NT2/D1 (cell line): Measurements from ENCODE around the gene ZNF729.

ENCODE experiments used
- DNase-seq: peaks from one replicate; pipeline ENCODE4 v3.0.0-alpha.2; 2011; ENCODE audit warnings: low read depth, low spot score
- H3K27me3 ChIP-seq: 2 replicates; pipeline ENCODE4 v1.6.0; 2011; ENCODE audit warnings: mild to moderate bottlenecking; ENCODE audit not compliant: insufficient read length, insufficient read depth
- H3K36me3 ChIP-seq: 2 replicates; pipeline ENCODE4 v1.6.1; 2011; ENCODE audit warnings: mild to moderate bottlenecking, low read length, mixed read lengths; ENCODE audit not compliant: insufficient read depth, insufficient read length
- H3K4me1 ChIP-seq: 2 replicates; pipeline ENCODE4 v1.5.1; 2011; ENCODE audit not compliant: insufficient read depth, insufficient read length
- H3K4me3 ChIP-seq: 2 replicates; pipeline ENCODE4 v1.5.1; 2011; ENCODE audit warnings: low read depth; ENCODE audit not compliant: insufficient read length
- H3K9ac ChIP-seq: 2 replicates; pipeline ENCODE4 v1.6.0; 2011; ENCODE audit warnings: low read depth; ENCODE audit not compliant: insufficient read length
- H3K9me3 ChIP-seq: 2 replicates; pipeline ENCODE4 v1.5.1; 2011; ENCODE audit warnings: mild to moderate bottlenecking, low read length; ENCODE audit not compliant: insufficient read depth
- SUZ12 ChIP-seq: IDR thresholded peaks from 2 replicates; pipeline ENCODE4 v1.6.1; 2011; ENCODE audit not compliant: insufficient read length, insufficient read depth; ENCODE audit errors: extremely low read depth
- YY1 ChIP-seq: IDR thresholded peaks from 2 replicates; pipeline ENCODE4 v1.6.1; 2011; ENCODE audit not compliant: insufficient read length, insufficient read depth
- ZNF274 ChIP-seq: IDR thresholded peaks from 2 replicates; pipeline ENCODE4 v1.6.1; 2011; ENCODE audit warnings: mild to moderate bottlenecking, low read depth, low read length

Gene ZNF729

GRCh38 chr19:22326219-22326618 is 40.0 kb downstream of the ZNF729 start:
- Histone ChIP-seq H3K27me3 (no peaks in the 10 kb centered on the region), H3K9me3 (no peaks in the 10 kb centered on the region), H3K4me3 (no peak overlapping the region), H3K9ac (no peak overlapping the region), H3K36me3 (peaks cover 24% of the 10 kb centered on the region), H3K4me1 (no peaks in the 10 kb centered on the region)
- no peak for DNase-seq
- TF ChIP-seq YY1 (no peak), ZNF274 (no peak), SUZ12 (no peak)

- Histone ChIP-seq H3K4me1 (no peaks in the 10 kb centered on the region), H3K9me3 (no peaks in the 10 kb centered on the region), H3K9ac (no peak overlapping the region), H3K27me3 (no peaks in the 10 kb centered on the region), H3K36me3 (peaks cover 22% of the 10 kb centered on the region), H3K4me3 (no peak overlapping the region)
- TF ChIP-seq YY1, result no peak
- no peak for TF ChIP-seq SUZ12
- no peak for TF ChIP-seq ZNF274
- DNase-seq, result no peak
Measured at GRCh38 chr19:22327321-22327720, 41.1 kb downstream of the ZNF729 start.

GRCh38 chr19:22331521-22331920 is 45.3 kb downstream of the ZNF729 start:
- DNase-seq, result no peak

GRCh38 chr19:22332924-22333323 is 46.7 kb downstream of the ZNF729 start:
- no peaks in the 10 kb centered on the region for H3K9me3 ChIP-seq
- no peak overlapping the region for H3K4me3 ChIP-seq
- H3K27me3 ChIP-seq, result no peaks in the 10 kb centered on the region
- H3K4me1 ChIP-seq, result no peaks in the 10 kb centered on the region
- H3K9ac ChIP-seq, result no peak overlapping the region
- TF ChIP-seq SUZ12, result no peak
- TF ChIP-seq ZNF274, result no peak
- TF ChIP-seq YY1, result no peak
- no peak for DNase-seq
- no peaks in the 10 kb centered on the region for H3K36me3 ChIP-seq

More at GRCh38 chr19:22331521-22331920, 45.3 kb downstream of the ZNF729 start:
- Histone ChIP-seq H3K9ac (no peak overlapping the region), H3K9me3 (no peaks in the 10 kb centered on the region), H3K27me3 (no peaks in the 10 kb centered on the region), H3K36me3 (no peaks in the 10 kb centered on the region), H3K4me3 (no peak overlapping the region), H3K4me1 (no peaks in the 10 kb centered on the region)
- no peak for TF ChIP-seq SUZ12
- TF ChIP-seq ZNF274, result no peak

- no peak for DNase-seq
- H3K36me3 ChIP-seq, result no peaks in the 10 kb centered on the region
- no peaks in the 10 kb centered on the region for H3K27me3 ChIP-seq
- H3K9ac ChIP-seq, result no peak overlapping the region
- H3K9me3 ChIP-seq, result no peaks in the 10 kb centered on the region
- no peak overlapping the region for H3K4me3 ChIP-seq
- TF ChIP-seq SUZ12 (no peak), ZNF274 (no peak), YY1 (no peak)
- H3K4me1 ChIP-seq, result no peaks in the 10 kb centered on the region
Measured at GRCh38 chr19:22335716-22336115, 49.5 kb downstream of the ZNF729 start.

GRCh38 chr19:22354665-22355064 is 68.4 kb downstream of the ZNF729 start:
- Histone ChIP-seq H3K9me3 (peaks cover 4% of the 10 kb centered on the region; the same call in 1 of the 2 replicates), H3K9ac (no peak overlapping the region), H3K4me3 (no peak overlapping the region), H3K4me1 (no peaks in the 10 kb centered on the region), H3K27me3 (no peaks in the 10 kb centered on the region), H3K36me3 (no peaks in the 10 kb centered on the region)
- no peak for DNase-seq
- TF ChIP-seq SUZ12 (no peak), YY1 (no peak), ZNF274 (no peak)
